Spleen (tissue), 11 donors: Measurements from ENCODE around the gene ADAMTS14. TPM values are rescaled to one million over a fixed set of nuclear protein-coding genes. Genes with fewer than 3 reads are reported as not detected.
A peak's percentile ranks its signal among the peaks of the same experiment; 100 is the strongest.

Experiments used
- DNase-seq: peaks from one replicate; pipeline ENCODE4 v3.0.0-alpha.2; 2020
- H3K27ac ChIP-seq, 8 donors: fragments of 200-600 bp; sonication (generic) in 7 of 8; 1 replicate in 4 of 8; 2 replicates in 4 of 8; pipeline versions ENCODE4 v1.5.0 to v1.8.0; 2016 to 2021; ENCODE audit warnings: inconsistent platforms in 4 of 8, mild to moderate bottlenecking in 4 of 8, moderate library complexity in 1 of 8
- H3K27me3 ChIP-seq, 7 donors: fragments of 200-600 bp; sonication (generic) in 6 of 7; replicated peaks in 1 of 7; 1 replicate in 4 of 7; 2 replicates in 3 of 7; pipeline versions ENCODE4 v1.5.0 to v1.8.0; 2016 to 2021; ENCODE audit warnings: inconsistent platforms in 3 of 7, mild to moderate bottlenecking in 1 of 7
- H3K36me3 ChIP-seq, 6 donors: fragments of 200-600 bp; sonication (generic) in 5 of 6; 1 replicate in 4 of 6; 2 replicates in 2 of 6; pipeline versions ENCODE4 v1.5.0 to v1.8.0; 2016 to 2021; ENCODE audit warnings: inconsistent platforms in 2 of 6
- H3K4me1 ChIP-seq, 6 donors: fragments of 200-600 bp; sonication (generic) in 5 of 6; 1 replicate in 3 of 6; 2 replicates in 3 of 6; pipeline versions ENCODE4 v1.5.0 to v1.8.0; 2016 to 2021; ENCODE audit warnings: inconsistent platforms in 3 of 6
- H3K4me3 ChIP-seq, 8 donors: fragments of 200-600 bp; sonication (generic) in 7 of 8; 1 replicate in 4 of 8; 2 replicates in 4 of 8; pipeline versions ENCODE4 v1.5.0 to v1.8.0; 2016 to 2021; ENCODE audit warnings: inconsistent platforms in 4 of 8, mild to moderate bottlenecking in 4 of 8, moderate library complexity in 2 of 8
- H3K9me3 ChIP-seq, 8 donors: fragments of 200-600 bp; sonication (generic) in 7 of 8; 1 replicate in 4 of 8; 2 replicates in 4 of 8; pipeline versions ENCODE4 v1.5.0 to v1.8.0; 2016 to 2021; ENCODE audit warnings: inconsistent platforms in 4 of 8
- POLR2A ChIP-seq, 3 donors: fragments of 450-650 bp; IDR thresholded peaks; one replicate each; pipeline ENCODE4 v1.5.1; 2017; ENCODE audit warnings: antibody characterized with exemption in 3 of 3, mild to moderate bottlenecking in 1 of 3
- POLR2AphosphoS5 ChIP-seq, 3 donors: sonication (generic); formaldehyde crosslinking; IDR thresholded peaks; one replicate each; pipeline ENCODE4 v1.5.1; 2017; ENCODE audit warnings: antibody characterized with exemption in 3 of 3
- WGBS, 5 donors: extraction: QIAGEN DNeasy Blood & Tissue Kit in 3 of 5; methylation state at CpG; one replicate each; pipeline versions ENCODE4 v1.1.5 to v1.1.7; 2013 to 2018; 5-methylcytosine and 5-hydroxymethylcytosine counted together
- intact Hi-C: fragments of 100-400 bp; cut with DNase I; formaldehyde crosslinking; loops from one replicate; pipeline ENCODE4 v1.15.0; 2023; ENCODE audit warnings: low total_unique reads
- polyA plus RNA-seq, 3 donors: library from polyadenylated mRNA; stranded (reverse); fragments of 200-250 nt; gene quantifications; one replicate each; pipeline ENCODE4 v1.2.1, GENCODE V29; 2013
- total RNA-seq, 7 donors: library from RNA; depleted of rRNA in 3 of 7; stranded (reverse); fragments of >200 nt in 3 of 7; fragmentation: NEBNext Ultra II Directional in 4 of 7; extraction: Animal tissue kit (Norgen Biotek cat#: 25700) in 4 of 7; gene quantifications; one replicate each; pipeline versions ENCODE4 v1.1.0 to v1.2.1, GENCODE V29; 2016 to 2021
- TF ChIP-seq, protein P1 (sequence below), 11 experiments: fragments of 200-600 bp in 7 of 11; fragments of 450-650 bp in 4 of 11; sonication (generic) in 4 of 11; IDR thresholded peaks in 8 of 11; conservative IDR thresholded peaks in 3 of 11; 1 replicate in 7 of 11; 2 replicates in 4 of 11; pipeline versions ENCODE4 v1.4.0 to v1.8.0; 2016 to 2021; ENCODE audit warnings: antibody characterized with exemption in 11 of 11, inconsistent platforms in 4 of 11, mild to moderate bottlenecking in 1 of 11
- donor health status: healthy with polysubstance abuse.
- donor health status: DM: no; HTN: no; CAD: no; lungs with moderate emphysema.
- donor health status: DM: no; HTN: no; CAD: no.
- donor health status: Bipolar disorder and iron deficiency.
- donor health status: healthy.
- donor health status: DM: no; HTN: no; CAD: no.
- donor health status: DM: yes; HTN: yes; CAD: no.

ADAMTS14 gene
- total and polyA plus RNA-seq, 10 donors: 0.09 to 1.2 (median 0.36) TPM

- H3K27me3 ChIP-seq: no peaks in the 10 kb centered on the region
- 83 to 93% (median 89%) methylated on average over 8 of the region's 8 CpGs for WGBS, 5 donors
- DNase-seq: peak; percentile 61
- H3K4me1 ChIP-seq: no peaks in the 10 kb centered on the region
- no peak overlapping the region for H3K4me3 ChIP-seq
- intact Hi-C loops: no loop called here
- H3K36me3 ChIP-seq: no peaks in the 10 kb centered on the region
- TF ChIP-seq POLR2AphosphoS5 (IDR thresholded peaks at IDR 0.05) (no peak), POLR2A (IDR thresholded peaks at IDR 0.05) (no peak)
- TF ChIP-seq, protein P1, sequence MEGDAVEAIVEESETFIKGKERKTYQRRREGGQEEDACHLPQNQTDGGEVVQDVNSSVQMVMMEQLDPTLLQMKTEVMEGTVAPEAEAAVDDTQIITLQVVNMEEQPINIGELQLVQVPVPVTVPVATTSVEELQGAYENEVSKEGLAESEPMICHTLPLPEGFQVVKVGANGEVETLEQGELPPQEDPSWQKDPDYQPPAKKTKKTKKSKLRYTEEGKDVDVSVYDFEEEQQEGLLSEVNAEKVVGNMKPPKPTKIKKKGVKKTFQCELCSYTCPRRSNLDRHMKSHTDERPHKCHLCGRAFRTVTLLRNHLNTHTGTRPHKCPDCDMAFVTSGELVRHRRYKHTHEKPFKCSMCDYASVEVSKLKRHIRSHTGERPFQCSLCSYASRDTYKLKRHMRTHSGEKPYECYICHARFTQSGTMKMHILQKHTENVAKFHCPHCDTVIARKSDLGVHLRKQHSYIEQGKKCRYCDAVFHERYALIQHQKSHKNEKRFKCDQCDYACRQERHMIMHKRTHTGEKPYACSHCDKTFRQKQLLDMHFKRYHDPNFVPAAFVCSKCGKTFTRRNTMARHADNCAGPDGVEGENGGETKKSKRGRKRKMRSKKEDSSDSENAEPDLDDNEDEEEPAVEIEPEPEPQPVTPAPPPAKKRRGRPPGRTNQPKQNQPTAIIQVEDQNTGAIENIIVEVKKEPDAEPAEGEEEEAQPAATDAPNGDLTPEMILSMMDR (IDR thresholded peaks at IDR 0.05 in 8 of 11, conservative IDR thresholded peaks at IDR 0.05 in 3 of 11): no peak
- H3K27ac ChIP-seq: no peak overlapping the region
- peaks cover 0 to 4% (median under 1%) of the 10 kb centered on the region in 8 donors for H3K9me3 ChIP-seq
These were observed 99.2 kb downstream of the ADAMTS14 start for GRCh38 chr10:70771311-70772194.

- WGBS, 5 donors: 84 to 92% (median 85%) methylated on average over 4 of the region's 4 CpGs
- peak; percentile 70 for DNase-seq
- Histone ChIP-seq H3K36me3 (no peaks in the 10 kb centered on the region), H3K9me3 (no peaks in the 10 kb centered on the region), H3K27me3 (no peaks in the 10 kb centered on the region), H3K4me3 (no peak overlapping the region), H3K4me1 (no peaks in the 10 kb centered on the region), H3K27ac (no peak overlapping the region)
- intact Hi-C loops: no loop called here
- no peak for TF ChIP-seq POLR2AphosphoS5 (IDR thresholded peaks at IDR 0.05)
- TF ChIP-seq, protein P1 (IDR thresholded peaks at IDR 0.05 in 8 of 11, conservative IDR thresholded peaks at IDR 0.05 in 3 of 11): no peak
- no peak for TF ChIP-seq POLR2A (IDR thresholded peaks at IDR 0.05)
These were observed 100.3 kb downstream of the ADAMTS14 start for GRCh38 chr10:70772627-70773026.

- no peak for DNase-seq
- WGBS, 5 donors: 80 to 92% (median 86%) methylated on average over 8 to 9 of the region's 9 CpGs
- Histone ChIP-seq H3K27me3 (no peaks in the 10 kb centered on the region), H3K4me1 (no peaks in the 10 kb centered on the region), H3K4me3 (no peak overlapping the region), H3K36me3 (no peaks in the 10 kb centered on the region), H3K9me3 (no peaks in the 10 kb centered on the region), H3K27ac (no peak overlapping the region)
- intact Hi-C loops: no loop called here
- TF ChIP-seq POLR2AphosphoS5 (IDR thresholded peaks at IDR 0.05): no peak
- no peak for TF ChIP-seq POLR2A (IDR thresholded peaks at IDR 0.05)
- TF ChIP-seq, protein P1 (IDR thresholded peaks at IDR 0.05 in 8 of 11, conservative IDR thresholded peaks at IDR 0.05 in 3 of 11): no peak
These were observed 101.2 kb downstream of the ADAMTS14 start for GRCh38 chr10:70773461-70773860.
